DMS 273 treated with DMSO at 0.1 percent for 48 hours (cell line): Measurements from ENCODE around the gene RRH.

ENCODE experiments used
- DNase-seq: peaks from one replicate; lab custom pipeline; 2025; lab: John Stamatoyannopoulos, UW

RRH gene

GRCh38 chr4:109887071-109887470 lies 59.3 kb downstream of the RRH start:
- no peak for DNase-seq

- no peak for DNase-seq
Observed at GRCh38 chr4:109890076-109890475, 62.3 kb downstream of the RRH start.
